Amygdala (tissue), 56 donors: Measurements from ENCODE around the gene GOLGA7B.
A peak's percentile ranks its signal among the peaks of the same experiment; 100 is the strongest.

Experiments used
- DNase-seq, 56 donors: peaks; one replicate each; lab custom pipeline; 2025; lab: John Stamatoyannopoulos, UW

The GOLGA7B gene

DNA sequence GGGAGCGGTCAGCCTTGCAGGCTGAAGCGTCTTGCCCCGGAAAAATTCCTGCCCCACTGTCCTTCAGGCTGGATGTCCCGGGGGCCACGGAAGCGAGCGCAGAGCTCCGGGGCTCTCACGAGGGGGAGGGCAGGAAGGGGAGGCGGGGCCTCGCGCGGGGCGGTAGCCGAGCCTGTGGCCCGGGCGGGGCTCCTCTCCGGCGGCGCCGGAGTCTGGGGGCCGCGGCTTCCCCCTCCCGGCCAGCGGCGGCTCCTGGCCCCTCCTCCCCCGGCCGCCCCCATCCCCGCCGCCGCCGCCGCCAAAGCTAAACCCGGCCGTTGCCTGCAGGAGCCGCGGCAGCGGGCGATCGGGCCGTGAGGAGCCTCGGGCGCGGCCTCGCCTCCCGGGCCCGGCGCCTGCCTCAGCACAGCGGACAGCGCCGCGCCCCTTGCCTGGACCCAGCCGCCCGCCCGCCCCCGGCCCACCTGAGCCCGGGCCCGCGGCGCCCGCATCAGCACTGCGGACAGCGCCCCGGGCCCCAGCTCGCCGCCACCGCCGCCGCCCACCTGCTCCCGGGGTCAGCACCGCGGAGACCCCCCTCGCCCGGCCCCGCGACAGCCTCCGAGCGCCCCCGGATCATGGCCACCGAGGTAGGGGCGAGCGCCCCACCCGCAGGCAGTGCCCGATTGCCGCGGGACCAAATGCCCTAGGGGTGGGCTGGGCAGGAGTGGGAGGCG, at the start of gene GOLGA7B:
Gene GOLGA7B, plus strand, starts transcription at position 157 of the 716 bp plus-strand sequence. Its CDS starts 461 bp downstream, at position 618.
- peak in 21 of 56 donors; percentile 16 to 56 (median 34) for DNase-seq

DNA sequence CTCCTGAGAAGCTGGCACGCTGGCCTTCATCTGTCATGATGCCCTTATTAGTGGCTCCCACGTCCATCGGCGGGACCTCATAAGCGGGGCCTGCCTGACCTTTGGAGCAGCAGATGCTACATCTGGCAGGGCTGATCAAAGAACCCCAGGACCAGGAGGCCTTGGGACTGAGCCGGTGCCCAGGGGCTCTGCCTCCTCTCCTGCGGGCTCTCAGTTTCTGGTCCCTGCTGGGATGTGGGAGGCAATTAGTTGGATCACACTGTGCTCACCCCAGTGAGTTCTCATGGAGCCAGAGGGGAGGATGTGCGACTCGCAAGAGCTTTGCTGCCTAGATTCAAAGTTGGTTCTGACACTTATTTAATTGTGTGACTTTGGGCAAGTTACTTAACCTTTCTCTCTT, 49.2 kb upstream of the GOLGA7B start:
- no peak for DNase-seq

DNA sequence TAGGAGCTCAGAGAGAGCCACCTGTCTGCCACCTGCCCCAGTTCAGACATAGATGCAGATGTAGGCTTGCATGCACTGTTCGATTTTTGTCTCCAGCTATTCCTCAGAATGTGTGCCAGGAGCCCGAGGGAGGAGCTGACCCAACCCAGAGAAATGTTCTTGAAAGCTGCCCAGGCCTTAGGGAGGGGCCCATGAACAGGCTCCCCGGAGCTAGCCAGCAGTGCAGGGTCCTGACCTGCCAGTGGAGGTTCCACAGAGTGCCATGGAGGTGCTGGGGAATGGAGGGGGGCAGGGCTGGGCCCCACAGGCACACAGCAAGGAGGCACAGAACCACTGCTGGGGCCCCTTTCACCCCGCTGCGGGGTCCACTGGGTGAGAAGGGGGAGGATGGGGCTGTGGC, 48.2 kb upstream of the GOLGA7B start:
- DNase-seq, result no peak

GRCh38 chr10:97805096-97805884, 44.4 kb upstream of the GOLGA7B start:
- peak in 1 of 56 donors; percentile 11 for DNase-seq

GRCh38 chr10:97805949-97806348, 43.7 kb upstream of the GOLGA7B start:
- DNase-seq, result no peak

DNA sequence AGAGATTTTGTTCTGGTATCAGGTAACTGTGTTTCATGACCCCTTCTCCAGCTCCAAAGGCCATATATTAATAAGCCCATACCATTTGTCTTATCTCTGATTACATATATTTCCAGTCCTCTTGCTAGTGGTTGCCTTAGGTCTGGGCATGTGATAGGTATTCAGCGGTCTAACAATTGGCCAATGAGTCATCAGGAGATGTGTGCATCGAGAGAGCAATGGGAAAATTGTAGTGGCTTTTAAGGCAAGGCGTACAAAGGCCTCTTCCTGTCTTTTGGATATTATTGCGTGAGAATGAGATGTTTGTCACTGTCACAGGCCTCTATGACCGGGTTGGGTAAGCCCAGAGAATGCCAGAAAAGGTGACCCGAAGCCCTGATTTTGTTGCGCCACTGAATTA, 39.2 kb upstream of the GOLGA7B start:
- DNase-seq, result no peak

GRCh38 chr10:97811958-97812357, 37.7 kb upstream of the GOLGA7B start:
- no peak for DNase-seq

- DNase-seq, result no peak
Observed at GRCh38 chr10:97812696-97813095, 36.9 kb upstream of the GOLGA7B start.

GRCh38 chr10:97813311-97813710, 36.3 kb upstream of the GOLGA7B start:
- DNase-seq, result no peak

- no peak for DNase-seq
Observed at GRCh38 chr10:97814996-97815395, 34.6 kb upstream of the GOLGA7B start.

- no peak for DNase-seq
Observed at GRCh38 chr10:97816609-97817008, 33.0 kb upstream of the GOLGA7B start.

GRCh38 chr10:97818572-97818971, 31.1 kb upstream of the GOLGA7B start:
- no peak for DNase-seq

DNA sequence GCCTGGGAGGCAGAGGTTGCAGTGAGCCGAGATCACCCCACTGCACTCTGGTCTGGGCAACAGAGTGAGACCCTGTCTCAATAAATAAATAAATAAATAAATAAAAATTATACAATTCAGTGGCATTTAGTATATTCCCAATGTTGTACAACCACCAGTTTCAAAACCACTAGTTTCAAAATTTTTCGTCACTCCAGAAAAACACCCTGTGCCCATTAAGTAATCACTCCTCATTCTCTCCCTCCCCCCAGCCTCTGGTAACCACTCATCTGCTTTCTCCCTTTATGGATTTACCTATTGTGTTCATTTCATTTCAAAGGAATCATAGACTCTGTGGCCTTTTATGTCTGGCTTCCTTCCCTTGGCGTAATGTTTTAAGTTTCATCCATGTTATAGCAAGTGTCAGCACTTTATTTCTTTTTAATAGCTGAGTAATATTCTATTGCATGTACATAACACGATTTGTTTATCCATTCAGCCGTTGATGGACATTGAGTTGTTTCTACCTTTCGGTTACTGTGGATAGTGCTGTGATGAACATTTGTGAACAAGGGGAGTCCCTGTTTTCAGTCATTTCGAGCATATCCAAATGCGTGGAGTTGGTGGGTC, 29.4 kb upstream of the GOLGA7B start:
- no peak for DNase-seq

DNA sequence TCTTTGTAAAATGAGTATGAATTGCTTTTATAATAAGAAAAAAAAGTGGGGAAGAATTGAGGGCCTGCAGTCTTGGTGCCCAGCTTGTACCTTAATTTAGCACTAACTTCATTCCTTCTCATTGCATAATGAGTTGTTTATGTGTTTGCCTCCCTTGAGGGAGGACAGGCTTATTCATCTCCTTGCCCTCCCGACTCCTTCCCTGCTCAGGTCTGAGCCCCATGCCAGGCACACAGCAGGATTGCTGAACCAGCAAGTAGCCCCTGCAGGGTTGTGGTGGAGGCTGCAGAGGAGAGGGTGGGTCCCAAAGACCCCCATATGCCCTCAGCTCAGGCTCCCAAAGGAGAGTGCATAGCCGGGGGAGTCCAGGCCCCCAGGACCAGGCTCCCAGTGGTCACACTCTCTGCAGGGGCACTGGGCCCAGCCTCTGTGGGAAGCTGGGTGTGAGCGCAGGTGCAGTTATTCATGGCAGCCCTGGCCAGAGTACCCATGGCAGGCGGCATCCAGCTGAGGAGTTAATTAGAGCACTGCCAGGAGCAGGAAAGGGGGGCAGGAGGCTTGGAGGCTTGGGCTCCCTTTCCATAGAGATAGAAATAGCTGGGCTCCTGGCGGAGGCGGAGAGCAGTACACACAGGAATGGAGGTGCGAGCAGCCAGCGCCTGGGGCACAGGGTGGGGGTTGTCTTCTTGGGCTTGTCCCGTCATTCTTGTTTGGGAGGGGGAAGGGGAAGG, 28.2 kb upstream of the GOLGA7B start:
- DNase-seq, result no peak

- peak in 2 of 56 donors; percentile 15 to 36 for DNase-seq
Observed at GRCh38 chr10:97822261-97822687, 27.4 kb upstream of the GOLGA7B start.

- no peak for DNase-seq
Observed at GRCh38 chr10:97823734-97824133, 25.9 kb upstream of the GOLGA7B start.

- peak in 8 of 56 donors; percentile 5 to 40 (median 20) for DNase-seq
Observed at GRCh38 chr10:97825020-97825760, 24.5 kb upstream of the GOLGA7B start.

DNA sequence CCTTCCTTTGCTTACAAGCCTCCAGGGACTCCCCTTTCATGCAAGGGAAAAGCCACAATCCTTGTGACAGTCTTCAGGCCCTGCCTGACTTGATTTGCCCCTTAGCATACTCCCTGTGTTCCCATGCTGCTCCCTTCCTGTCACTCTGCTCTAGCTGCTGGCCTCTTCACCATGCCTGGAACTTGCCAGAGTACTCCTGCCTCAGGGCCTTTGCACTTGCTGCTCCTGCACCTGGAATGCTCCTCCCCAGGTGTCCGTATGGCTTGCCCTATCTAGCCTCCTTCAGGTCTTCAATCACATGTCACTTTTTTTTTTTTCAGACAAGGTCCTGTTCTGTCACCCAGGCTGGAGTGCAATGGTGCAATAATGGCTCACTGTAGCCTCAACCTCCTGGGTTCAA, 22.8 kb upstream of the GOLGA7B start:
- DNase-seq, result no peak

DNA sequence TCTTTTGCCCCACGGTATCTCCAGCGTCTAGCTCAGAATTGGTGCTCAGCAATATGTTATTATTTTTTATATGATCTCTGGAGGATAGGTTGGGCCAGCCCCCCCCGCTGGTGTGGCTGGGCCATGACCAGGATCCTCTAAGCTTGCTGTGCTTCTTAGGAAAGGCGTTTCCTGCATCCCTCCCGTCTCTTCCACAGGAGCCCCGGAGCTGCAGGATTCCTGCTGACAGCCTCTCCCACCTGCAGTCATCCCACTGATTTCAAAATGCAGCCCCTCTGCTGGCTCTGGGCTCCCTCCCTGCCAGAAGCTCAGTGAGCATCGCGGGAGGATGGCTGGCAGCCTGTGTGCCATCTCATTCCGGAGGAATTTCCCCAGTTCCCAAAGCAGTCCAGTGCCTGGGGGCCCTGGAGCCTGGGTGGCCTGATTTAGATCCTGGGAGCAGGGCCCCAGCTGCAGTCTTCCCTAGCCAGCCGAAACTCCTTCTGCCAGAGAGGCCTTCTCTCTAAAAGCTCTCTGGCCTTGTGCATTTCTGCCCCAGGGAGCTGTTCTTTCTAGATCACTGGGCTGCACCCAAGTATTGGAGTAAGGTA, 21.8 kb upstream of the GOLGA7B start:
- no peak for DNase-seq

DNA sequence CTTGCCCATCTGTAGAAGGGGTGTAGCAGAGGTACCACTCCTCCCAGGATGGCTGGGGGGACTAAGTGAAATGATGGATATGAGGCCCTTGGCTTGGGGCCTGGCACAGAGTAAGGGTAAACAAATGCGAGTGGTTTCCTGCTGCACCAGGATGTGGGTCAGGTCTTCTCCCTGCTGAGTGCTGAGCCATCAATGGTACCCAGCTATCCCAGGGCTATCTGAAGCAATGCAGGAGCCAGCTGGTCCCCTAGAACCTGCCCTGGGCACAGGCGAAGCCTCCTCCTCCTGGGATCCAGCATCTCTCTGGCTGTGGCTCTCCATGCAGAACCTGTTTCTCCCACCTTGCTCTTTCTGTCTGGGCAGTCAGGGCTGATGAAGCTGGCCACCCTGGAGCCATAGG, 20.9 kb upstream of the GOLGA7B start:
- no peak for DNase-seq
